Hepatocyte (in vitro differentiated cells): ENCODE results near the gene CACNB4.
"Not testable (repeated sequence)": the region's sequence is repeated elsewhere in the genome, so short reads cannot be mapped to it uniquely, and the experiment has no call there.

Source experiments
- CTCF ChIP-seq: fragments of 200-600 bp; sonication (generic); IDR thresholded peaks from 2 replicates; pipeline ENCODE4 v1.5.1; 2016; ENCODE audit warnings: antibody characterized with exemption, mild to moderate bottlenecking; ENCODE audit not compliant: poor library complexity
- EZH2 ChIP-seq: fragments of 200-600 bp; sonication (generic); IDR thresholded peaks from 2 replicates; pipeline ENCODE4 v1.6.1; 2016; ENCODE audit warnings: antibody characterized with exemption, mild to moderate bottlenecking, borderline replicate concordance
- EZH2phosphoT487 ChIP-seq: fragments of 200-600 bp; sonication (generic); IDR thresholded peaks from one replicate; pipeline ENCODE4 v1.6.1; 2018; ENCODE audit warnings: antibody characterized with exemption, mild to moderate bottlenecking, low read depth, moderate library complexity; ENCODE audit not compliant: unreplicated experiment, severe bottlenecking

- not testable (repeated sequence) for TF ChIP-seq CTCF, EZH2, EZH2phosphoT487
These were observed 8.3 kb upstream of the CACNB4 start for GRCh38 chr2:152107140-152107539.
